GM12875 (cell line): Measurements from ENCODE around the gene ARHGEF39.

Experiments used
- H3K4me3 ChIP-seq: one replicate; pipeline ENCODE4 v1.5.1; 2011; ENCODE audit warnings: low read depth, low read length, control low read depth
- TF ChIP-seq, protein P1 (sequence below): IDR thresholded peaks from 2 replicates; pipeline ENCODE4 v1.5.1; 2011; ENCODE audit warnings: low read depth, mild to moderate bottlenecking, control low read depth, inconsistent platforms, low read length, moderate library complexity, borderline replicate concordance; ENCODE audit not compliant: insufficient read depth

Gene ARHGEF39

DNA sequence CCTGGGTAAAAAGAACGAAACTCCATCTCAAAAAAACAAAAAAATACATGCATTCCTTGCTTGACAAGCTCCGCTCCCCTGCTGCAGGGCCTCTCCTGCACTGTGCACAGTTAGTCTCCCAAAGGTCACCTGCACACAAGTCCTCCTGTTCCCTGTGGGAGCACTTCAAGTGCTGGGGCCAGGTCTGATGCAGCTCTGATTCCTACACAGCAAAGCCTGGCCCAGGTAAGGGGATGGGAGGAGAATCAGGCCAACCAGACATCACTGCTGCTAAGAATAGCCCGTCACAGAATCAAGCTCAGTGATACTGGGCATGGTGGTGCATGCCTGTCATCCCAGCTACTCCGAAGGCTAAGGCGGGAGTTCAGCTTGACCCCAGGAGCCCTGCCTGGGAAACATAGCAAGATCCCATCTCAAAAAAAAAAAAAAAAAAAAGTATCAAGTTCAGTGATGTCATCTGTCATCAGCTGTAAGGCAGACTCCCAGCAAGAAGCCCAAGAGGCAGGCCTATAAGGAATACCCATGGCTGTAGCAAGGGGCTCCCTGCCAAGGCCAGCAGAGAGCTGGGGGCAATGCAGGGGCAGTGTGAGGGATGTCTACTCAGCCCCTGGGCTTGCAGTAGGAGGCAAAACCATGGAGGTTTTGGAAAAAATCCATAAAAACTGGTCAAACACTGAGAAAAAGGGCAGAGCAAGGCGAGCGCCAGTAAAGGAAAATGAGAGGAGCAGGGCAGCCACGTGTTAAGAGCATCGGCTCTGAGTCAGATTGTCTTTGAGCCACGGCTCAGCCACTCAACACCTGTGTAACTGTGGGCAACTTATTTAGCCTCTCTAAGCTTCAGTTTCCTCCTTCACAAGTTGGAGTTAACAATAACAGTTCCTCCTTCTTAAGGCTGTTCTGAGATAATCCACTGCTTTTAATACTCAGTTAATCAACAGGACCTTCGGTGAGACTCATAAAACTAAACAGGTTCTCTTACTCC is 21.5 kb upstream of the ARHGEF39 start:
- TF ChIP-seq, protein P1, sequence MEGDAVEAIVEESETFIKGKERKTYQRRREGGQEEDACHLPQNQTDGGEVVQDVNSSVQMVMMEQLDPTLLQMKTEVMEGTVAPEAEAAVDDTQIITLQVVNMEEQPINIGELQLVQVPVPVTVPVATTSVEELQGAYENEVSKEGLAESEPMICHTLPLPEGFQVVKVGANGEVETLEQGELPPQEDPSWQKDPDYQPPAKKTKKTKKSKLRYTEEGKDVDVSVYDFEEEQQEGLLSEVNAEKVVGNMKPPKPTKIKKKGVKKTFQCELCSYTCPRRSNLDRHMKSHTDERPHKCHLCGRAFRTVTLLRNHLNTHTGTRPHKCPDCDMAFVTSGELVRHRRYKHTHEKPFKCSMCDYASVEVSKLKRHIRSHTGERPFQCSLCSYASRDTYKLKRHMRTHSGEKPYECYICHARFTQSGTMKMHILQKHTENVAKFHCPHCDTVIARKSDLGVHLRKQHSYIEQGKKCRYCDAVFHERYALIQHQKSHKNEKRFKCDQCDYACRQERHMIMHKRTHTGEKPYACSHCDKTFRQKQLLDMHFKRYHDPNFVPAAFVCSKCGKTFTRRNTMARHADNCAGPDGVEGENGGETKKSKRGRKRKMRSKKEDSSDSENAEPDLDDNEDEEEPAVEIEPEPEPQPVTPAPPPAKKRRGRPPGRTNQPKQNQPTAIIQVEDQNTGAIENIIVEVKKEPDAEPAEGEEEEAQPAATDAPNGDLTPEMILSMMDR = no peak
- H3K4me3 ChIP-seq = no peak overlapping the region

DNA sequence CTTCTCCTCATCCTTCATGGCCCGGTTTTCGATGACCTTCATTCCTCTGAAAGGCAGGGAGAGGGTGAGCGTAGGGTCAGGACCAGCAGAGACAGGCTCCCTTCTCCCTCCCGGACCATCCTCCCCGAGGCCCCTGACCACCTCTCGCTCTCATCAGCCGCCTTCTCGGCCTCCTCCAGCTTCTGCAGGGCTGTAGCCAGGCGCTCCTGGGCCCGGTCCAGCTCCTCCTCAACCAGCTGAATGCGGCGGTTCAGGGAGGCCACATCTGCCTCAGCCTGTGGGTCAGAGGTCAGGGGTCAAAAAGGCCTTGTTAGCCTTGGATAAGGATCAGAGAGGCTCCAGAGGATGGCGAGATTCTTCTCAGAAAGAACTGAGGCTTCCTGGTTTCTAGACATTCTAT is 20.5 kb upstream of the ARHGEF39 start:
- TF ChIP-seq, protein P1 = no peak
- H3K4me3 ChIP-seq = no peak overlapping the region

DNA sequence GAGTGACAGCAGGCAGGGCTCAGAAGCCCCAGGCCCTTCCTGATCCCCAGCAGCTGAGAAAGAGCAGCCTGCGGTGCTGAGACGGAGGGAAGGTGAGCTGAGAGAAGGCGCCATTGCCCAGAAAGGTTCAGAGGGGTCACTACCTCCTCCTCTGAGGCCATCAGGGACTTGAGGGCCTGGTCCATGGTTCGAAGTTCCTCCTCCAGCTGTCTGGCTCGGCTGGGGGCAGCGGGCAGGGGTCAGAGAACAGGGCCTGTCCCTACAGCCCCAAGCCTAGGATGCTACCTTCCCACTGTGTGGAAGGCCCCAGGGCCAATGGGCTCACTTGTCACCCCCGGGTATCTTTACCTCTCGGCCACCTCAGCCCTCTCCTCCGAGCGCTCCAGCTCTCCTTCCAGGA is 19.9 kb upstream of the ARHGEF39 start:
- no peak overlapping the region for H3K4me3 ChIP-seq
- TF ChIP-seq, protein P1 = no peak

DNA sequence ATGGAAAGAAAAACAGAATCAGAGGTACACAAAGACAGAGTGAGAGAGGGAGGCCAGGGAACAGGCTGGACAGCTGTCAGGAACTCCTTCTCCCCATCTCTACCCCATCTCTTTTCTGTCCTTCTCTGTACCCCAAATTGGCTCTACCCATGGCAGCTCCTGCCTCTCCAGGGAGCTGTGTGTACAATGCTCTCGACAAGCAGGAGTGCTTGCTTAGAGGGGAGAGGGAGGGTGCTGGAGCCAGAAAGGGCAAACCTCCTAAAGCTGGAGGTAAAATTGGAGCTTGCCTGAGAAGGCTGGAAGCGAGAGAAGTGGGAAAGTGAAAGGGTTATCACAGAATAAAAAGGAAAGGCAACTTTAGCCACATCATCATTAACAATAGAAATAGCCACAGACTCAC is 18.3 kb upstream of the ARHGEF39 start:
- TF ChIP-seq, protein P1 = no peak
- no peak overlapping the region for H3K4me3 ChIP-seq

DNA sequence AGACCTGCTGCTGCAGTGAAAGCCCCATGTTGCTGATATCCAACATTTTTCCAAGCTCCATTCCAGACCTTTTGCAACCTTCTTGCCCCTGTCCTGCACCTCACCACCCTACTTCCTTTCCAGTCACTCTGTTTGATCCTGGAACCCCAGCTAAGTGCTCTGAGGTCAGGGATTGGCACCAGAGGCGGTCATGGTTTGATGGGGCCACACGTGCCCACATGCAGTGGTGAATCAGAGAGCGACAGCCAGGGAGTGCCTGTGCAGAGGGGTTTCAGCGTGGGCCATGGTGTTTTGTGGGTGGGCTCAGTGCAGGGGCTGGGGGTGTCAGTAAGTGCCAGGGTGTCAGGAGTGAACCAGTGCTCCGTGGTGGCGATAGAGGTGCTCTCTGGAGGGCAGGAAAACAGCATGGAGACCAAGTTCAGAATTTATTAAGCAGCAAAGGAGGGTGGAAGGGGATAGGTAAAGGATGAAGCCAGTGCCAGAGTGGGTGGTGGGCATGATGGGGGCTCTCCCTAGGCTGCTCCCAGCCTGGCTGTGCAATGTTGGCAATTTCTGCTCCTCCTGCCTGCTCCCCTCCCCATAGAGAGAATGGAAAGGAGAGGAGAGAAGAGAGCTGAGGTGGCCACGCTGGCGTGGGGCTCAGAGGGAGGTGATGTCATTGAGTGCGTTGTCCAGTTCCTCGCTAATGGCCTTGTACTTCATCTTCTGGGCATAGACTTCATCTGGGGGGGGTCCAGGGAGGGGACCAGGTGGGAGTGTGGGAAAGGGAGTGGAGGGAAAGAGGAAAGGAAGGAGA is 17.7 kb upstream of the ARHGEF39 start:
- H3K4me3 ChIP-seq = no peak overlapping the region
- TF ChIP-seq, protein P1 = no peak

DNA sequence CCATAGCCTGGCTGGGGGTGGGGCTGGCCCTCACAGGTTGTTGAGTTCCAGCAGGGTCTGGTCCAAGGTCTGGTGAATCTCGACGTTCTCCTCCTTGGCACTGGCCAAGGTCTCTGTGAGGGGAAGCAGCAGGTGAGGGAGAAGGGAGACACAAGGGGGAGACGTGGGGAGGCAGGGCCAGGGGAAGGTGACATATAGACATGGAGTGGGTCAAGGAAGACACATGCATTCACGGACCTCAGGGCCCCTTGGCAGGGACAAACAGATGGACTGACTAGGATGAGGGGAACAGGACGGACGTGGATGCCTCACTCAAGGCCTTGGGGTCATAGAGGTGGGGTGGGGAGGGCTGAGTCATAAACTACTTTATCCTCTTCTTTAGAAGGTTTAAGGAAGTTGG is 17.1 kb upstream of the ARHGEF39 start:
- H3K4me3 ChIP-seq = no peak overlapping the region
- TF ChIP-seq, protein P1 = no peak
